ENCODE data around the gene C12orf57.

Gene C12orf57

GRCh38 chr12:6963791-6964413 lies 20.1 kb downstream of the C12orf57 start:
- no peak overlapping the region for H3K4me3 ChIP-seq (ENCODE audit: low read depth, low read length)
- no peak for TF ChIP-seq CTCF (IDR thresholded peaks at IDR 0.05; ENCODE audit: low read depth, low read length, missing control alignments)
- no peak for DNase-seq (ENCODE audit: low read depth)

DNA sequence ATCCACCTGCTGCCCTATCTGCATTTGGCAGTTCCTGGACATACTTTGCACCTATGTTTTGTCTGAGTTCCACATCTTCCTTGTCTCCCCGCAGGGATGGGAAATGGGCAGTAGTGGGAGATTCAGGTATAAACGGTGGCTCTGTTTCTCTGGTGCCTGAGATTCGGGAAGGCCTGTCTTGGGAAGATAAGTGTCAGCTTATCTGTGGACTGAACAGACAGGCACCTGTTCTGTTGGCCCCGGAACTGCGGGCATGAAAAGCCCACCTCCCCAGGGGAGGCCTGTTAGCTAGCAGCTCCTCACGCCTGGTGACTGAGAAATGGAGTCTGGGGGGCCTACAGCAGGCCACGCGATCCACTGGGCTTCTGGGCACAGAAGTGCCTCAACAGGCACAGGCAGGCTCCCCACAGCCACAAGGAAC lies 20.8 kb downstream of the C12orf57 start:
- no peak for TF ChIP-seq CTCF (IDR thresholded peaks at IDR 0.05; ENCODE audit: low read depth, low read length, missing control alignments)
- H3K4me3 ChIP-seq (ENCODE audit: low read depth, low read length) = no peak overlapping the region

GRCh38 chr12:6965026-6965661 lies 21.3 kb downstream of the C12orf57 start:
- H3K4me3 ChIP-seq (ENCODE audit: low read depth, low read length) = no peak overlapping the region
- DNase-seq (ENCODE audit: low read depth) = no peak
- peak; percentile 88 for TF ChIP-seq CTCF (IDR thresholded peaks at IDR 0.05; ENCODE audit: low read depth, low read length, missing control alignments)

More for the DNA sequence above, 20.8 kb downstream of the C12orf57 start:
- no peak for DNase-seq (ENCODE audit: low read depth)

- TF ChIP-seq CTCF (IDR thresholded peaks at IDR 0.05; ENCODE audit: low read depth, low read length, missing control alignments) = no peak
- H3K4me3 ChIP-seq (ENCODE audit: low read depth, low read length) = no peak overlapping the region
- no peak for DNase-seq (ENCODE audit: low read depth)
Observed at GRCh38 chr12:6965714-6966113, 21.9 kb downstream of the C12orf57 start.

GRCh38 chr12:6966351-6966750 lies 22.5 kb downstream of the C12orf57 start:
- TF ChIP-seq CTCF (IDR thresholded peaks at IDR 0.05; ENCODE audit: low read depth, low read length, missing control alignments) = no peak
- DNase-seq (ENCODE audit: low read depth) = no peak

DNA sequence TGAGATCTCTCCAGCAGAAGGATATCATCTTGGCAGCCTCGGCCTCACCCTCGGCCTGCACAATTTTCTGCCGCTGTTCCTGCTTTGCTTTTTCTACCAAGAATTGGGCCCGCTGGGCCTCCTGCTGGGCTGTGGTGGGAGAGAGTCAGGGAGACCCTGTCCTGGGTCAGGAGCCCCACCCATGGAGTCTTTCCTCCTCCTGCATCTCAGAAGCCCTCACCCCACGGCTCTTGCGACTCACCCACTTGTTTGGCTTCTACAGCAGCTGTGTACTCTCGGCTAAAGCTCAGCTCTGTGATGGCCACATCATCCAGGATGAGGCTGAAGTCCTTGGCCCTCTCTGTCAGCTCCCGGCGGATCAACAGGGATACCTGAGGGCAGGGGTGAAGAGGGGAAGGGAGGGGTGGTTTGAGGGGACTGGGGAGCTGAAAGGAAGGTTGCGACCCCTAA lies 23.9 kb downstream of the C12orf57 start:
- no peak overlapping the region for H3K4me3 ChIP-seq (ENCODE audit: low read depth, low read length)
- no peak for DNase-seq (ENCODE audit: low read depth)
- no peak for TF ChIP-seq CTCF (IDR thresholded peaks at IDR 0.05; ENCODE audit: low read depth, low read length, missing control alignments)

More at GRCh38 chr12:6966351-6966750, 22.5 kb downstream of the C12orf57 start:
- no peak overlapping the region for H3K4me3 ChIP-seq (ENCODE audit: low read depth, low read length)

Data from GM12864 (cell line).